CD4-positive, alpha-beta T cell treated with Interleukin-15 for 1 hour (primary cell): ENCODE data around the gene PDE5A.
"Not testable (repeated sequence)": the region's sequence is repeated elsewhere in the genome, so short reads cannot be mapped to it uniquely, and the experiment has no call there.

Source experiments
- DNase-seq: peaks from one replicate; pipeline ENCODE4 v3.0.0-alpha.2; 2020

Gene PDE5A

DNA sequence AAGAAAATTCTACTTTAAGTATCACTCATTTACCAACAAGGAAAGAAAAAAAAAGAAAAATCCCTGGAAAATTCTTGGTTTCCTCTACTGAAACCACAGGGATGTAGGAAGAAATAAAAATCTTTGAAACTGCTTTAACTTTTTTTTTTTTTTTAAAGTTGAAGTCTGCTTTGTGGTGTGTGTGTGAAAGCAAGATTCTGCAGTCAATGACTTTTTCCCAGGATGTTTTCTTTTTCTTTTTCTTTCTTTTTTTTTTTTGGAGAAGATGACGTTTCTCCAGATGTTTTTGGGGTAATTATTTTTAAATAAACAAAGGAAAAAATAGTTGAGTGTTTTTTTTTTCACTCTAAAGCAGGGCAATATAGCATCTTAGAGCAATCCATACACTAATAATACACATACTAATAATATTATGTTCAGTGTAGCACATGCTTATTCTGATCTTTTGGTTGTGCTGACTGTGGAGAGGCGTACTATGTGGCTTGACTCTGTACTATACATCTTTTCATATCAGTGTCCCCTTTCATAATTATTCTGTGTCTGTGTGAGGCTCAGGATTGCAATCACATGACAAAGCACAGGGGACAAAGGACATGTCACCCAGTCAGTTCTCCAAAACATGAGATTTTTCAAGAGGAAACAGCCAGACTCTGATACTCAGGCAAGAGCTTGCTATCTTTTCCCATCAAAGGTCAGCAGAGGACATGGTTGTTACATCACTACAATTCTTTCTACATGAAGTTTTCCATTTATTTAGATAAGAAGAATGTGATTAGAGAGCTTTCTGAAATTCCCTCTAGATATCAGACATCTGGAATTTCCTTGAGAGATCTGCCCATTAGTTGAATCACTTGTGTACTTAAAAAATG lies 111.0 kb downstream of the PDE5A start:
- no peak for DNase-seq

DNA sequence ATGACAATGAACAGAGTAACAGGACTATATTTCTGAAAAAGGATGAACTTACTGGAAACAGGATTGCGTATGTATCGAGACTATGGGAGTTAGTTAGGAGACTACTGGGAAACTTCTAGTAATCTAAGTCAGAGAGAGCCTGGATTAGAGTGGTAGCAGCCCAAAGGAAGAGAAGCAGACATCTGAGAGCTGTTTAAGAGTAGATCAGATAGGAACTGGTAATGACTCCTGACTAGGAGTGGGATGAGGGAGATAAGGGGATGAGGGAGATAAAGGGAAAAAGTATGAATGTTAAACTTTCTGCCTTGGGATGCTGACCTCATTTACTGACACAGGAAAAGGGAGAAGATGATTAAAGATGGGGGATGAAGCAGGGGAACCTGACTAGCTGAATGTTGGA lies 116.2 kb downstream of the PDE5A start:
- DNase-seq = no peak

DNA sequence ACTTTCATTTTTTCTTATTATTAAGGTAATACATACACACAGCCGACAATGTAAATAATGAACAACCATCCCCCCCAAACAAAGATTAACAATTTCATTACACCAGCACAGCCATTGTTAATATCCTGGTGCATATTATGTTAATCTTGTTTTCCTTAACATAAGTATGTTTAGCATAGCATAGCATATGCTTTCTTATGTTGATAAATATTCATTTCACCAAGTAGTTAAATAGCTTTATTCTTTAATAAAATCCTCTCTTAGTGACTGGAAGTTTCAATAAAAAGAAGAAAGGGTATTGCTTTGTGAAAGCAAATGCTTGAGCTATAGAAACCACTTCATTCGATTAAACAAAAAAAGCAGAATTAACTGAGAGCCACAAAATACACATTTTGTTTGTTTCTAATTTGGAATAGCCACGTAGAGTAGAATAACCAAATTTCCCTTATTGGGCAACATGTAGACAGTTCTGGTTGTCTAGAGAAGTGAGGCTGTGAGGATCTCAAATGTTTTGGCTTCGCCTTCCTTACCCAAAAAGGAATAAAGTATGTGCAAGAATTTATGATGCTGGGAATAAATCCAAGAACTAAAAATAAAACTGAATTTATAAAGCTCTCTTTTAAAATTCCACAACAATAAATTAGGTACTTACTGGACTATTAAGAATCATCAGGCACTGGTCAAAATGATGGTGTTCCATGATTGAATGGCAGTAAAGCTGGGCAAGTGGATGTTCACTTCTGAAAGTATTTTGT lies 118.0 kb downstream of the PDE5A start:
- DNase-seq = no peak

DNA sequence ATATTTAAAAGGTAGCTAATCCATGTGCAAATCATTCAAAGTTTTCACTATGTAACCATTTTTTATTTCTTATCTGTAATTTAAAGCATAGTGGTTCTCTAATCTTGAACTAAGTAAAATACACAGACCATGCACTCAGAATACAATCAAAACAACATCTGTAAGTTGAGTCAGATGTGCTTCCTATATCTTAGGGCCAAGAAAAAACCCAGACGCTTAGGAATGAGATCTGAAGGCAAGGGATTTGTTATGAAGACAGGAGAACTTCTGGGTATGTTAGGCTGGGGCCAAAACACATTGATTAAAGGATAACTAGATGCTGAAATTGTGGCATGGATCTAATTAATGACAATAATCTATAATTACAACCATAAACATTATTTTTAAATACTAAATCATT lies 120.3 kb downstream of the PDE5A start:
- no peak for DNase-seq

DNA sequence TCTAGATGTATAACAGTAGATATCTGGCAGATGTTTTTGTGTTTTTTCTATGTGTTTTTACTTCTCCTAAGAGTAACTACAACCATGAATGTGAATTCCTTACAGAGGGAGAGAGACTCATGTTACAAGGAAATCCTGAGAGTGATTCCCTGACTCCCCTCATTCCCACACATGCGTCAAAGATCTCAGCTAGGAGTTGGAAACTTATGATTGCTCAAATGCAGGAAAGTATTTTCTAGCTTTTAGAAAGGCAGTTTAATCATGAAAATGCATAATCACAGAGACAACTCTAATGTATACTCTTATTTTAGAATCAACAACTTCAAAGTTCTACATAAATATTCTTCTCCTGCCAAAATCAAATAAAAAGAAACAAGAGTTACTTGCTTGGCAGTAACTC lies 121.8 kb downstream of the PDE5A start:
- DNase-seq = no peak

DNA sequence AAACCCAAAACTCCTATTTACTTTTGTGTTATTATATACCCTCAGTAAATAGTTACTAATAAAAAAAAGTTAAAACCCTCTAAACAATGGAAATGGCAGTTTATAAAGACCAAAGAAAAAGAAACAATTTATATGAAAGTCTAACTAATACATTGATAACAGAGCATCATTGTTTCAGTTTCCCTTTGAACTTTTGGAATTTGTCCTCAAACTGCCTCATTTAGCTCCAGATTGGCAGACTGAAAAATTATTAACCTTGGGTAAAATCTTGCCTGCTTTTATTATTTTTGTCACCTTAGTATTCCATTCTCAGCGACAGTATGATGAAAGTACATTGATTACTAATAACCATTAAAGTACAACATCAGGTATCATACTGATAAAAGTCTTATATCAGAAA lies 124.0 kb downstream of the PDE5A start:
- DNase-seq = no peak

DNA sequence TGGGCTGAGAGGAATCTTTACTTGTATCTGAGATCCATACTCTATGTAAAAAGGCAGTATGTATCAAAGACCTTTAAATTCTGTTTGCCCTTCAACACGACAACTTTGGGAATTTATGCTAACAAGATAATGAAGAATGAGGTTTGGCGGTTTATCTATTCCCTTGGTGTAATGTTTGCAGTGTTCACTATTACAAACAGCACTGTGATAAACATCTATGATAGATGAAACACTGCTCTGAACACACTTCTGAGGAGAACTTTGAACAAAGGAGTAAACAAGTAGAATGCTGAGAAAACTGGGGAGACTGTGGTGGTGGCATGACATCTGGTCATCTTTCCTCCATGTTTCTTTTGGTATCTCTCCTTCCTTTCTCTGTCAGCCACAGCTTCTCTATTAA lies 126.9 kb downstream of the PDE5A start:
- DNase-seq = no peak

DNA sequence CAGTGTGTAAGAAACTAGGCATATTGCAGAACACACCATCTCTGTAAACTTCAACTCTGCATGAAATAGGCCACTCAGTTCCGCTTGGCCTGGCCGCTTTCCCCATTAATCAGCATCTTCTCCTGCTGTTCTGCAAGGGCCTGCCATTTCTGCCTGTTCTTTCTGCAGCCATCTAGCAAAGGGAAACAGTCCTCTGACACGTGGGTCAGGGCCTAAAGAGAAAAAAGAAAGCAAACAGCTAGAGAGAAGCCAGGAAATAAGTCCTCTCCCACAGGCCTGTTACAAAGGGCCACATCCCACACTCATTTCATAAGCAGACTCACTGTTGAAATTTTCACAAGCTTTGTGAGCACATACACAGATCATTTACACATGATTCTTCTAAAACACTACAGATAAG lies 130.1 kb downstream of the PDE5A start:
- DNase-seq = no peak

DNA sequence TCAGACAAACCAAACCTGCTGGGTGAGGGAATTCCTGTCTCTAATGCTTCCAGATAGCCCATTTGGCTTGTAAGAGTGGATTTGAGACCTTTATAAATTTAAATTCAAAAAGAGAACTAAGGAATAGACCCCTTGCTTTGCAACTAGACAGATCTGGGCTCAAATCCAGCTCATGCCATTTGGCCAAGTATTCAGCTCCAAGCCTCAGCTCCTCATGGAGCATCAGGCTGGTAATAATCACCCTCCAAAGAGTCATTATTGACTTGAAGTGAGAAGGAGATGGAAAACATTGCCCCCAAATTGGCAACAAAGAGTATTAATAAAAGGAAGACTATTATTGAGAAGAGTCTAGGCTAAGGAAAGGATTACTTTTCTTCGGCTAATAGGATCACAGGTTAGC lies 134.7 kb downstream of the PDE5A start:
- DNase-seq = no peak

DNA sequence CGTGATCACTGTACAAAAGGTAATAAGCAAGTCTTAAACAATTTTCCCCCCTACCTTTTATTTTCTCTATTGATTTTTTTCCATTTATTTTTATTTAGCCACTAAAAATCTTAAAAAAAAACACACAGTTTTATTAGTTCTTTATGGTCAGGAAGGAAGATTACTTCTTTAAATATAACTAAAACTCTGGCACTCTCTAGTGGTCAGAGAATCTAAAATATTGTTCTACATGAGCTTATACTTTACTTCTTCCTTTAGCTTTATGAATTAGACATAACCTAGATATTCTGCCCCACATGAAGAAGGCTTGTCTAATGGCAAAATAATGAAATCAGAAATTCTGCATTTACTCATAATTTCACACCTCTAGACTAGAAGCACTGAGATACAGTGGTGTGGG lies 135.2 kb downstream of the PDE5A start:
- no peak for DNase-seq

DNA sequence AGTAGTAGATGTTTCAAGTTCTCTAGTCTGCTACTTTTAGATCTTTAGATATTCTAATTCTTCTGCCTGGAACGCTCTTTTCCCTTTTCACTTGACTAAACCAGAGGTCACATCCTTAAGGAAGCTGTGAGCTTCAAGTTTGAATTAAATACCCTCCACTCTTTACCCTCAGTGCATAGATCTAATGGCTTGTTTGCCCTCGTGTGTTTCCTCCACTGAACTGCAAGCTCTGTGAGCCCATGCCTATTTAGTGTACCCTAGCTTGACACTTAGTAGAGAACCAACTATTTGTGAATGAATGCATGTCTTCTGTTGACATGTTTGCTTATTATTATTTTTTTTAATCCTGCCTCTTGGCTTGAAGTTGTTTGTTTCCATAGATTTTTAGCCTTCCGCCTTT lies 138.3 kb downstream of the PDE5A start:
- no peak for DNase-seq

DNA sequence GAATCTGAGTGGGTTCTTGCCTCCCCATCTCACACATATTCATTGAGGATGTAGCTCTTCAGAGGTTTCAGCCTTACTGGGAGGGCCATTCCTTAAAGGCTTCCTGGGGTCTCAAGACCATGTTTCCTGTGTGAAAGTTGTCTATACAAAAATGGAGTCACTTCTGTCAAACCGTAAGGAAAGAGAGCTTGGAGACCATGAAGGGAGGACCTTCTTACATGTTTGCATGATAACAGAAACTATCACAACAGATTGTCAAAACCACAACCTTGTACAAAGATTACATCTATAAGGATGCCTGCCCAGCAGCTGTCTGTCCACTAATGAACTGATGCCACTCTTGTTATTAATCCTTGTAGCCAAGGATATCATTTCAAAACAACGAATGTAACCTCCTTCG lies 139.3 kb downstream of the PDE5A start:
- DNase-seq = no peak

DNA sequence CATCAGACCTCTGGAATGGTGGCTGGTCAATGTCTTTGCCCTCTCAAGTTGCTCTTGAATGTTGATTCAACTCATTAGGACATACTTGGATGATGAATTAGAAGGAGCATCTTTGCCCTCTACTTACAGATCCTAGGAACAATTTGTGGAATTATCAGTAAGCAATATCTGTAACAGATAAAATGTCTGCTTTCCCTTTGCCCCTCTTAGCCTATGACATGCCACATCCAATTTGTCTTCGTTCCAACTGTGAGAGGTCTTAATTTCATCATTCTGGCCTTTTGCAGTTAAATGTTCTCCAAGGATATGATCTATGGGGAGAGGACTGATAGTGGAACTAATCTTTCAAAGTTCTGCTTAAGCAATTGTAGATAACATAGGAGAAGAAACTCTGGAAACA lies 148.3 kb downstream of the PDE5A start:
- DNase-seq = no peak

DNA sequence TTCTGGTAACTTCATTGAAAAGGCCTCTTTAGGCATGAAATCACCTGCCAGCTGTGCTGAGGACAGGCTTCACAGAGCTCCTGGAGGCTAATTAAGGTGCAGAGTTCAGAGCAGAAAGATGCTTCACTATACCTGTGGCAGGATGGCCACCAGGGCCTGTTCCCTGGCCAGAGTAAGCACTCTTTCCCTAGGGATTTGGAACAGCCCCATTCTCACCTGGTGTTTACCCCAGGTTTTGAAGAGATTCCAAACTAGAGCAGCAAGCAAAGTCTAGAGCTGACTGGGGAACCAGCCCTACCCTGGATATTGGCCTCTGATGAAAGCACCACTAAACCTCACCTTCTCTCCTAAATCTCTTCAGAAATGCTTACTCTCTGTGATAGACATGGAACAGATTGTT lies 148.8 kb downstream of the PDE5A start:
- DNase-seq = no peak

DNA sequence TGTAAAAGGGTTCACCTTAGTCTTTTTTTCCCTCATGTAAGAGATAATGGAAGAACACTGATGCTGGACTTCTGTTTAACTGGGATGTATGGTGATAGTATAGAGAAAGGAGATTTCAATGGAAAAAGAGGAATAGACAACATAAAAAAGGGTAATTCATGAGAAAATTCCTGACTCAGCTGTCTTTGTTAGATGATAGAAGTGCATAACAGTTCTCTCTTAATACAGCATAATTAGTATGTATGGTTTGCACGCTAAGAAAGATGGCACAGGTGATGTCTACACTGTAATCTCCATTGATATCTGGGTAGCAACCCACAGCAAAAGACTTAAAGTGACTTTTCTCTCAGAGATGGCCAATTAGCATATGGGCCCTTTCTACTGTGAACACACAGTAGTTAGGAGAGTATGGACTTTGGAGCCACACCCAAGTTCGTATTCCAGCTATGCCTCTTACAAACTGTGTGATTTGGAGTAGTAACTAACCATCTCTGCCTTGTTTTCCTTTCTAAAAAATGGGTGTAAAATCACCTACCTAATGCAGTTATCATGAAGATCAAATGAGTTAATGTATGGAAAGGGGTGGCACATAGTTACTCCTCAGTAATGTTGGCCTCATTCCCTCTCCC lies 149.3 kb downstream of the PDE5A start:
- no peak for DNase-seq

DNA sequence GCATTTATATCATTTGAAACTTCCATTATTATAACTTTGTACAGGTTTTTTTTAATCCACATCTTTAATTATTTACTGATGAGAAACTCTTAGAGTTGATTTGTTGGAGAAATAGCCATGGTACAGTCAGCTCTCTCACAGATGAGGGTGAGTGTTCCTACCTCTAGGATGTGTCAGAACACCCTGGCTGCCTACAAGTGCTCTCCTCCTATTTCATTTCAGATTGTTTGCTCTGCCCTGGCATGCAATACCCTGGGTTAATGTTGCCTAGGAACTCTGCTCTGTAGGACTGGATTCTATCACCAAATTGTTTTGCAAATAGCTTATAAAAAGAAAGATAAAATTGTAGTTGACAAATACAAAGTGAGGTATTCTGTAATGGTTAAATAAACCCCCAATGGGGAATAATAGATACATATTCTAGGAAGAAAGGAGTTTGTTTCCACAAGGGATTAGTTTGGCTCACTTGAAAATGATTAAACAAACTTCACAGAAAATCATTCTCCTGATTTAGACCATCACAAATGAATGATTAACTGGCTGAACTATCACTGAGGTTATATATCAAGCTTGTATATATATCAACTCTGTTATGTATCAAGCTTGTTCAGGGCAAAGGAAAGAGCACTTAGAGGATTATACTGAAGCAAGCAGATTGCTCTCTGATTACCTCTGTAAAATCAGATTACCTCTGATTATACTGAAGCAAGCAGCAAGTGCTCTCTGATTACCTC lies 150.0 kb downstream of the PDE5A start:
- DNase-seq = no peak

DNA sequence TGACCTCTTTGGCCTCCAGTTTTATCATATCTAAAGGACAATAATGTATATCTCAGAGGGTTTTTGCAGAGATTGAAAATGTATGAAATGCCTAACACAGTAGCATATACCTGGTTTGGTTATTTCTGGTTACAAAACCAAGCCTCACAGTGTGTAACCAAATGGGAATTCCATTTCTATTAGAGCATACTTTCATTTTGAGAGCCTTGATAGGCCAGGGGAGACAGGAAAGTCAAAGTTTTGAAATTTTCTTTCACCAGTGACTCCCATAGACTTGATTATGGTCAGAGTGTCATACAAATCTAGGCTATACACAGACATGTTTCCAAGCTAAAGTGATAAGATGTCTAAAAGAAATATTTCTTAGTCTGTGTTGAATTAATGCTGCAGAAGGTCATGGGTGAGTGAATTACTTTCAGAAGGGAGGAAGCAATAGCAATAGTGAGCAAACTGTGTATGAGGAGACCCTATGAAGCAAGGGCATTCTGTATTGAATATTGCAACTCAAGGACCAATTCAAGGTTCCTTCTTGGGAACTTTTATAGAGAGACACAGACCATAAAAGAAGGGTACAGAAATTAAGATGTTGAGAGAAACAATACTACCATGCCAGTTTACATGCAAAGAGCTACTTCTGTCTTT lies 151.1 kb downstream of the PDE5A start:
- no peak for DNase-seq

DNA sequence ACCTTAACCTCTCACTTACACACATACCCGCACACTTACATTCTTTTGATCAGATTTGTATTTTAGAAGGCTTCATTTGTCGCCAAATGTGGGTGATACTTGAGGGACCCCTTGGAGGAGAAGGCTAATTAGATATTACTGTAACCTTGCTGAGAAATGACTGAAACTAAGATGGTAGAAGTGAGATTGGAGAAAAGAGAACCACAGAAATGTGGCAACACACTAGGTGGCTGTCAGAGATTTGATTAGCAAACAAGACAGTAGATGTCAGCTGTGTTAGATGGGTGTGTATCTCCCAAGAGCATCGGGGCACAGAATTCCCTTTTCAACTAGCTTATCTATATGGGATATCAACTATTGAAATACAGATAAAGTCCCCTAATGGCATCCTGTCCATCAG lies 157.3 kb downstream of the PDE5A start:
- no peak for DNase-seq

DNA sequence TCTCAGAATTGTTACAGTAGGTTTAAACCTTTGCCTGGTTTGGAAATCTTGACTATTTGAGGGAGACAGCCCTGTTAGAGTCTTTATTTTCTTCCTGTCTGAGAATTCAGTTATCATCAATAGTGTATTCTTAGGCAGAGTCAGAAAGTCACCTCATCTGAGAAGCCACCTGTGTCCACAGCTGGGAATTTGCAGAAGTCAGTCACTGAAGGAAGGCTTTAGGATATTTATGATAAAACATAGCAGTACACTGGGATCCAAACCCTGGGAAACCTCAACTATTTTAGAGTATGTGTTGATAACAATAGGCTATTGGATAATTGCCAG lies 157.9 kb downstream of the PDE5A start:
- DNase-seq = not testable (repeated sequence)

DNA sequence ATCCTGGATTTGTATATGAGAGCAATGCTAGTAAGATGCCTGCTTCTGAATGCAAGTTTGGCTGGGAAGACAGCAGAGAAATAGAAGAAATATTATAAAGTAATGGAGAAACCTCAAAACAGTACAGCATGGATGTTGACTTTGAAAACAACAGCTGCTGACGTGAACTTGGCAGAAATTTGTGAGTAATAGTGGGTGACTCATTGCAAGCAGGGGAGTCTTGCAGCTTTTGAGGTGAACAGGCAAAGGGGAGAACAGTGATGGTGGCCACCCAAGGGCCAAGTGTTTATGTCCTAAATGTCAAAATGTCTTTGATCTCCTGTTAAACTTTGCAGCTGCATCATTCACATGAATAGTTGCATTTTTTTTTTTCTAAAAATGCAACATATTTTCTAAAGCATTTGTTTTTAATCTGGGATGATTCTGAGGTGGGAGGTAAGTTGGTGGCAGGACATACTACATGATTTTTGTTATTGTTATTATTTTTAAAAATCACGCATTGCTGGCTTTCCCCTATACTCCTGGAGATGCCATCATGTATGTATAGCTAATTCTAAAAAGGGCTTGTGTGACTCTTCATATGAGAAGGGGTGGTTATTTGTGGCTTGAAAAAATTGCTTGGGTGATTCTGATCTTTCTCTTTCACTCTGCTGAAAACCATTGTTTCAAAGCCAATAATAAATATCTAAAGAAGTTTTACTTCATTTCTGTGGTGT lies 158.4 kb downstream of the PDE5A start:
- DNase-seq = not testable (repeated sequence)

DNA sequence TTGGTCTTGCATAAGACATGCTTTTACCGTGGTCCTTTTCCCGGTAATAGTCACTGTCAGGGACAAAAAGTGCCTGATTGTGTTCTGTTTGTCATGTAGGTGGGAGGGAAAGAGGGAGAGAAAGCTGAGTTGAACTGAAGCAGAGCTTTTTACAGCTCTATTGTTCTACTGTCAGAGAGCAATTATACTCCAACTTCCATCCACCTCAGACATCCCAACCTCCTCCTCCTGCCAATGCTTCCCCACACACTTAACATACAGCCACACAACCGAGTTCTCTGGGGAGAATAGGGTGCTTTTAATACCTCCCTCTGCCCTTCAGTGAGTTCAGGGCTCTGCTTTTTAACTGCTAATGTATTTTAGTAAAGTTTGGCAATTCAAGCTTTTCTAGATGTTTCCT lies 159.6 kb downstream of the PDE5A start:
- DNase-seq = not testable (repeated sequence)

DNA sequence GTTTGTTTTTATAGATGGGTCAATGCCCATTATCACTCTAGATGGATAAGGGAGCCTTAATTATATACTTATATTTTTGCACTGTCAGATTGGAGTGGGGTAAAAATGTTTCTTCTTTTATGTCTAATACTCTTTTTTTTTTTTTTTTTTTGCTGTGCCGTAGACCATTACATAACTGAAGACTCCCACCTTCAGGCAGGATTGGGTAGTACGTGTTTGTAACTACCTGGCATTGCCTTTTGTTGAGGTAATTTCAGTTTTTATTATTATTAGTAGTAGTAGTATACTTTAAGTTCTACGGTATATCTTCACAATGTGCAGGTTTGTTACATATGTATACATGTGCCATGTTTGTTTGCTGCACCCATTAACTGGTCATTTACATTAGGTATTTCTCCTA lies 165.9 kb downstream of the PDE5A start:
- DNase-seq = peak; percentile 19
